NB4 (cell line): Measurements from ENCODE around the gene CCNL1.

Experiments used
- CTCF ChIP-seq: IDR thresholded peaks from one replicate; pipeline ENCODE4 v1.5.1; 2012; ENCODE audit warnings: low read depth, low read length
- POLR2A ChIP-seq: IDR thresholded peaks from 2 replicates; pipeline ENCODE4 v1.6.1; 2011; ENCODE audit warnings: mild to moderate bottlenecking; ENCODE audit not compliant: insufficient read length; ENCODE audit errors: extremely low read depth
- TF ChIP-seq, protein P1 (sequence below): IDR thresholded peaks from 2 replicates; pipeline ENCODE4 v1.6.1; 2011; ENCODE audit warnings: low read depth, low read length

GRCh38 chr3:157100096-157100477, 59.9 kb downstream of the CCNL1 start:
- no peak for TF ChIP-seq CTCF
- TF ChIP-seq POLR2A, result no peak
- TF ChIP-seq, protein P1, sequence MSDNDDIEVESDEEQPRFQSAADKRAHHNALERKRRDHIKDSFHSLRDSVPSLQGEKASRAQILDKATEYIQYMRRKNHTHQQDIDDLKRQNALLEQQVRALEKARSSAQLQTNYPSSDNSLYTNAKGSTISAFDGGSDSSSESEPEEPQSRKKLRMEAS, result no peak
